GM18858 (cell line): ENCODE data around the gene STK38L.
"Not testable (repeated sequence)": the region's sequence is repeated elsewhere in the genome, so short reads cannot be mapped to it uniquely, and the experiment has no call there.

Experiments
- ATAC-seq: cut with Tn5 transposase; IDR thresholded peaks from one replicate; pipeline ENCODE4 v1.9.1; 2021; ENCODE audit not compliant: unreplicated experiment

The STK38L gene

GRCh38 chr12:27226407-27226929 lies 17.6 kb upstream of the STK38L start:
- no peak for ATAC-seq

GRCh38 chr12:27229367-27229766 lies 14.7 kb upstream of the STK38L start:
- ATAC-seq = no peak

DNA sequence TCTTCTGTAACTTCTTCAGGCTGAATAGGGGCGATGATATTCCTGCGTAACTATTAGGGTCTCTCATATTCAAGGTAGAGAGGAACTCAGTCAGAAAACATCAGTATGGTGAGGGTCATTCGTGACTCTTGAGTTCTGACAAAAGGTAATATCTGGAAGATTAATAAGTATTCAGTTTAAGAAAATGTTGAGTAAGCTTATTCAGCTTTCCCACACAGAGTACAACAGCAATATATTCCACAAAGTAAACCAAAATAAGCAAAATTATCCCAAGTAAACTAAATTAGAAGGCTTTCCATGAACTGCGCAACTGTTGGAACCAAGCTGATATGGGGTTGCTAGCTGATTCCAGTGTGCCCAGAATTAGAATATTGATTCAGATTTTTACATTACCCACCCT lies 12.7 kb upstream of the STK38L start:
- not testable (repeated sequence) for ATAC-seq

DNA sequence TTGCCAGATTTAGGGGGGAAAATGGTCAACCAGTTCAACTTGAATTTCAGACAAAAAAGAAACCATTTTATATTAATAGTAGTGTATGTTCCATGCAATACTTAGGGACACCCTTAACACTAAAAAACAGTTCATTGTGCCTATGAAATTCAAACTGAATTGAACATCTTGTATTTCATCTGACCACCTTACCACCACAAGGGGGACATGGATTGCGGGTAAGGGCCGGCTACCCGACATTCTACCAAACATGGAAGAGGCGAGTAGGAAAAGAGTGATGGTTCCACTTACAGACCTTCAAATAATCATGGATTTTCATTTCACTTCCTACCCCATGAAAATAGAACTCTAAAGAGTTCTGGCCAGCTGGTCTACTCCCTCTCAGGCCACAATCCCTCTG lies 10.3 kb upstream of the STK38L start:
- no peak for ATAC-seq

GRCh38 chr12:27236498-27236897 lies 7.6 kb upstream of the STK38L start:
- ATAC-seq = no peak

GRCh38 chr12:27237790-27238771 lies 6.0 kb upstream of the STK38L start:
- ATAC-seq = peak; percentile 50

GRCh38 chr12:27243006-27243405 lies 1.1 kb upstream of the STK38L start:
- ATAC-seq = no peak

GRCh38 chr12:27244689-27245488 lies 803 bp downstream of the STK38L start:
- ATAC-seq = peak; percentile 4

DNA sequence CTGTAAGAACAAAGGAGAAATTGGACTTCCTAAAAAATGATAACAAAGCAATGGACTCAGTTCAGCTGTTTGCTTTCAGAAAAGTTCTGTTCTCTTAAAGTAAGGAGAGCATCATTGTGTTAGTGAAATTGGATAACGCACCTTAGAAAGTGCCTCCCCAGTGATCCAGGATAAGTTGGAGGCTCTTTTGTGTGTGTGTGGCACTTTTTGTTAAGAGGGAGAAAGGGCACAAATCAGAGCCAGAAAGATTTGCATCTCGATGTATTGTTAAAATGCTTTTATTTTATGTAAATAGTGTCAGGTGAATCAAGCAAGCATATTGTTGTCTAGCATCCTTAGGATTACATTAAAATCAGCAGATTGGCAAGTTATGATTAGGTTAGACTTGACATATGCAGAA lies 2.1 kb downstream of the STK38L start:
- no peak for ATAC-seq

- no peak for ATAC-seq
These were observed 2.7 kb downstream of the STK38L start for GRCh38 chr12:27246774-27247173.

GRCh38 chr12:27252934-27253333 lies 8.8 kb downstream of the STK38L start:
- ATAC-seq = no peak

GRCh38 chr12:27253347-27253746 lies 9.3 kb downstream of the STK38L start:
- ATAC-seq = no peak

GRCh38 chr12:27255806-27256205 lies 11.7 kb downstream of the STK38L start:
- no peak for ATAC-seq

GRCh38 chr12:27257104-27257843 lies 13.2 kb downstream of the STK38L start:
- no peak for ATAC-seq

DNA sequence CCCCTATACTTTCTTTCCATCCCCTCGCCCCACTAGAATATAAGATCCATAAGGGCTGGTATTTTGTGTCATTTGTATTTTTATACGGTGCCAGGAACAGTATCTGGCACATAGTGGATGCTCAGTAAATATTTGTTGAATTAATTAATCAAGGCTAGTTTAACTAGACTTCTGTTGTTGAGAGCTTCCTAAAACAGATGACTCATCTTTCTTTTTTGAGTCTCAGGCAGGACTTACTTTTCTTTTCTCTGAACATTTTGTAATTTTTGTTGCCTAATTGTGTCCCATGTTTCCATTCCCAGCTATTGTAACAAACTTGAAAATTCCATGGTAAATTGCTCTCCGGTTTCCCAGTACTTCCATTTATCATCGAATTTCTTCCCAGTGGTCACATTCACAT lies 16.7 kb downstream of the STK38L start:
- no peak for ATAC-seq

- no peak for ATAC-seq
These were observed 17.8 kb downstream of the STK38L start for GRCh38 chr12:27261866-27262265.

DNA sequence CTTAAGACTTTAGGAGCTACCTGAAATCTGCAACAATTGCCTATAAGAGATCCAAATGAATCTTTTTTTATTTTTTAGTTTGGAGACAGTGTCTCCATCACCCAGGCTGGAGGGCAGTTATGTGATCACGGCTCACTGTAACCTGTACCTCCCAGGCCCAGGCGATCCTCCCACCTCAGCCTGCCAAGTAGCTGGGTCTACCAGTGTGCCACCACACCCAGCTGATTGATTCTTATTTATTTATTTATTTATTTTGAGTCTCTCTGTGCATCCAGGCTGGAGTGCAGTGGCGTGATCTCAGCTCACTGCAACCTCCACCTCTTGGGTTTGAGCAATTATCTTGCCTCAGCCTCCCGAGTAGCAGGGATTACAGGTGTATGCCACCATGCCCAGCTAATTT lies 26.1 kb downstream of the STK38L start:
- ATAC-seq = no peak

DNA sequence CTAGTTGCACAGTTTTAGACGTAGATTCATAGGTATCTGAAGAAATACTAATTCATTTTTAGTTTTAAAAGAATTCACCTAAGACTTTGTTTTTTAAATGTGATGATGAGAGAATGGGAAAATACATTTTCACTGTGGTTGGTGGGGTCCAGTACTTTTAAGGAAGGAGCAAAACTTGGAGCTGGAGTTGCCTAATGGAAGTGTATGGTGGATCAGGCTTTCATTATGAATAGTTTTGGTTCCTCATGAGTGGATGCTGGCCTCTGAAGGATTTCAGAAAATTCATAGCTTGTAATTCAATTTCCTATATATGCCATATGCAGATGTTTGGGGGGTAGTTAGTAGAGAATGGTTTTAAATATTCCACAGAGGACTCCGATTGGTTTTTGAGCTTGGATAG lies 27.1 kb downstream of the STK38L start:
- ATAC-seq = no peak

GRCh38 chr12:27272373-27273028 lies 28.4 kb downstream of the STK38L start:
- ATAC-seq = no peak

DNA sequence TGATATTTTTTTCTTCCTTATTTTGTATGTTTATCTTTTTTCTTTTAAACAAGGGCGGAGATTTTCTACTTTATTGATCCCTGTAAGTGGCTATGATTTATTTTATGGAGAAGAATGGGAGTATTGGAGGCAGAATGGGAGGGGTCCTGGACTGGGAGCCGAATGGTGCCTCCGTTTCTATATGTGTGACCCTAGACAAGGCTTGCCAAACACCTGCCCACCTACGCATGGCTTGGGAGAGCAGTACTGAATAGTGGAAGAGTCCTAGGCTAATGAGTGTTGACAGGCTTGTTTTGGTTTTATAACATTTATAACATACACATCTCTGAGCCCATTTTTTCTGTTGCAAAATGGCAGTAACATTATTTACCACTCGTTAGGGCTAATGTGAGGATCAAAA lies 29.0 kb downstream of the STK38L start:
- ATAC-seq = no peak
